Activated CD4-positive, CD25-positive, alpha-beta regulatory T cell treated with anti-CD3 and anti-CD28 coated beads, Interleukin-2, amount 50 U/mL, for 24 hours (primary cell): ENCODE results near the gene ERG.

Experiments
- ATAC-seq, 2 donors: fragments of 150-1000 bp; cut with Tn5 transposase; one replicate each; pipeline ENCODE4 v1.10.0; 2021; ENCODE audit warnings: mild to moderate bottlenecking in 1 of 2, moderate library complexity in 1 of 2

Gene ERG

DNA sequence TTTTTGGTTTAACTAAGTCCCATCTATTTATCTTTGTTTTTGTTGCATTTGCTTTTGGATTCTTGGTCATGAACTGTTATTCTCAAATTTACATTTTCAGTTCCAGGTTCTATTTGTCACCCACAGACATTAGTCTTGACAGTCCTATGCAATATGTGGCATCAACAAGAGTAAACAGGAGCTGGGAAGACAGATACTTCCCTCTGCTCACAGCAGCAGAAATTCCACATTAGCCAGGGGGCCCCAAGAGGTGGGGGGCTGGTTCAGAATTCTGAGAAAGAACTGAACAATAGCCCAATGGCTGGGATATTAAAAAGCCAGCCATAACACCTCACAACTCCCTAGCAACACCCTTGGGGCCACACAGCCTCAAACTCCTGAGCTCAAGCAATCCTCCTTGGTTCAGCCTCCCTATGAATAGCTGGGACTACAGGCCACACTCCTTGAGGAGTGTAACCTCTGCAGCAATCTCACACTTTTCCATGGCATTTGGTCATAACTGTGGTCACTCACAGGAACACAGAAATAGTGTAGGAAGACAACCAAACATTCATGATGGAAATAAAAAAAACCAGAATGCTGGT, 67.8 kb downstream of the ERG start:
- no peak for ATAC-seq

DNA sequence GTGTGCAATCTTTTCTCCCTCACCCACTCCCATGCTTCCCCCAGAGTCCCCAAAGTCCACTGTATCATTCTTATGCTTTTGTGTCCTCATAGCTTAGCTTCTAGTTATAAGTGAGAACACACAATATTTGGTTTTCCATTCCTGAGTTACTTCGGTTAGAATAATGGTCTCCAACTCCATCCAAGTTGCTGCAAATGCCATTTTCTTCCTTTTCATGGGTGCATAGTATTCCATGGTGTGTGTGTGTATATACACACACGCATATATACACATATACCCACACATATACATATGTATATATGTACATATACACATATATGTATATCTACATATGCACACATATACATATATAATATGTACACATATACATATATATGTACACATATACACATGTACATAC, 69.3 kb downstream of the ERG start:
- no peak for ATAC-seq

DNA sequence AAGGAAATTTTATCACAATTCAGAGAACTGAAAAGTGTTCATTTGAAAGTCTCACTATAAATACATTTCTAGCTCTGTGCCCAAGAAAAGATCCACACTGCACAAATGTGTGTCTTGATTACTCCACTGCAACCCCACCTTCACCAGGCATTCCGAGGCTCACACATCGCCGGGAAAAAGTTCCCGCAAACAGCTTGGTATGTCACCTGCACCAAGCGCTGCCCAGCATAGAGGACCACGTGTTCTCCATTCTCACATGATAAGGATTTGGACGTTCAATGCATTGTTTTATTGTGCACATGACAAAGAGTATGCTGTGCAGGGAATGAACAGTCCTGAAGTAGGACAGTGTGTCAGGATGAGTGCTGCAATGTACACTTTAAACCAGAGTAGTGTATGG, 70.1 kb downstream of the ERG start:
- ATAC-seq = no peak

DNA sequence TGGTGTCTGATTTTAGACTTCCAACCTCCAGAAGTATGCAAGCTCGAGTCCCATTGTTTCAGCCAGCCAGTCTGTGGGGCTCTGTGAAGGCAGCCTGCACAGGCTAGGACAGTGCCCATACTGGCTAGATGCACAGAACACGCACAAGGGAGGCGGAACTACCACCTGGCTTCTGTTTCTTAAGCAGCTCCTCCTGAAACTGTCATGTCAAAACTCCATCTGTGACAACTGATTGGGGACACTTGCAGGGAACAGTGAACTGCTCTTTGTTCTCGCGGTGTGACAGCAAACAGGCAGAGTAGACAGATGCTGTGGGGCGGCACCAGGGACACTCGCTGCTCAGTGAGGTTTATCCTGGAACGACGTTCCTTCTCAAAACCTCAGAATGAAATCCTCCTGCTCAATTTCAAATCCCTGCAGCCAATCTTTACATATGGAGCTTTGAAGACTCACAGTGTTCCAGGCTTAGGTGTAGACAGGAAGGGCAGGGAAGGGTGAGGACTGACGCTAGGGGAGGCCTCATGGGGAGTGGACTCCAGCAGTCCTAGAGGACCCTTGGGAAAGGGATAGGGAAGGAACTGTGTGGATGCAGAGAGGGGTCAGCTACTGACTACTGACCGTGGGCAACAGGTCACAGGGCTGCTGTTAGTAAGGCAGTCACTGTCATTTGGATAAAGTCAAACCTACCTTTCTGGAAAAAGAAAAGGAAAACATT, 73.8 kb downstream of the ERG start:
- no peak for ATAC-seq

DNA sequence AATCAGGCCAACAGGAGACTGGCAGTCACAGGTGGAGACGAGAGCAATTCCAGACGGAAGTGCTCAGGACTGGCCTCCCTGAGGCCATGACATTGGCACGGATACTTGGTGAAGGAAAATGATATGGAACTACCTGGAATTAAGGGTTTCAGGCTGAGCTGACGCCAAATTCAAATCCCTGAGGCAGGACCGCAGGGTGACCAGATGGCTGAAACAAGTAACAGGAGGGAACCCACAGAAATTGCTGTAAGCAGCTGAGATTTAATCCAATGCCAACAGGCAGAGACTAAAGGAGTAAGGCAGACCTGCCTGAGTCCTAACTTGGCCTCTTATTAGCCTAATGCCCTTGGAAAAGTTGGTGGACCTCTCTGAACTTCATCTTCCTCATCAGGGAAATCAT, 76.2 kb downstream of the ERG start:
- ATAC-seq = no peak

DNA sequence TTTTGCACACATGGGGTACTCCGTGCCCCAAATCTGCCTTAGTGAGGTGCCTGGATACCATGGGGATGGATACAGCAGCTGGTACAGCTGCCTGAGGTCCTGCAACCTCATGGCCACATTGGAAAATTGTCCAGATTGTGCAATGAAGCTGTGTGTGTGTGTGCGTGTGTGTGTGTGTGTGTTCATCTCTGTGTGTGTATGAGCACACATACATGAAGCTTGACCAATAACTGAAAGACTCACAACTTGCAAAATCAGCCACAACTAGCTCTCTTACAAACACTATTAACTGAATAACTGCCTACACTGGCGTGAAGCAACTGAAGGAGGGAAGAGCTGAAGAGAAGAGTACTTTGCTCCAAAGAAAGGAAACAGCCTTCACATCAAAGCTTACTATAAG, 78.1 kb downstream of the ERG start:
- no peak for ATAC-seq

DNA sequence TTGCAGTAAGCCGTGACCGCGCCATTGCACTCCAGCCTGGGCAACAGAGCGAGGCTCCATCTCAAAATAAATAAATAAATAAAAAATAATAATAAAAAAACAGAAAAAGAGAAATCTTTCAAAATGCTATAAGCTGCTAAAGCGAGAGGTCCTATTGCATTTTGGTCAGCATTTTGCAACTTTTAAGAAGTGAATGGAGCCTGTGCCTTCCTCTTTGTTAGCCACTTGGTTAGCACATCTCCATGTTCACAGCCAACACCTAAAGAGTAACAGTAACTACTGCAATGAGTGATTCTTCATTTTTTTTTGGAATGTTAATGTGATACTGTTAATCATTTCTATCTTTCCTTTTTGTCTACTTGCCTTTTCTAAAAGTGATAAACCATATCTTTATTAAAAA, 80.6 kb downstream of the ERG start:
- ATAC-seq = no peak

DNA sequence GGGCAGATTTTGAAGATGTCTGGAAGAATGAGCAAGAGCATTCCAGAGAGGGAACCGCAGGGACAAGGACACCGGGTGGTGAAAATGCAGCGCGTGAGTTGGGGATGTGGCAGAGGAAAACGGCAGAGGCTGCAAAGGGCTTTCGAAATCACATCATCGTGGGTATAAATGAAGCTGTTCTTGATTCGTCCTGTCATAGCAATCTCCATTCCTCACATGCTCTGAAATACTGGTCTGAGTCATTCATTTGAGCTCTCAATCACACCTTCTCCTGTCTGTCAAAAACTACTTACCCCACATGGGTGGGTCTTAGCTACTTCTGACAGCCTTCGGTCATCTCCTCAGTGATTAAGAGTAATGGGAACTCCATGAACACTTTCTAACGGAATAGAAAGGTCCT, 81.5 kb downstream of the ERG start:
- no peak for ATAC-seq

DNA sequence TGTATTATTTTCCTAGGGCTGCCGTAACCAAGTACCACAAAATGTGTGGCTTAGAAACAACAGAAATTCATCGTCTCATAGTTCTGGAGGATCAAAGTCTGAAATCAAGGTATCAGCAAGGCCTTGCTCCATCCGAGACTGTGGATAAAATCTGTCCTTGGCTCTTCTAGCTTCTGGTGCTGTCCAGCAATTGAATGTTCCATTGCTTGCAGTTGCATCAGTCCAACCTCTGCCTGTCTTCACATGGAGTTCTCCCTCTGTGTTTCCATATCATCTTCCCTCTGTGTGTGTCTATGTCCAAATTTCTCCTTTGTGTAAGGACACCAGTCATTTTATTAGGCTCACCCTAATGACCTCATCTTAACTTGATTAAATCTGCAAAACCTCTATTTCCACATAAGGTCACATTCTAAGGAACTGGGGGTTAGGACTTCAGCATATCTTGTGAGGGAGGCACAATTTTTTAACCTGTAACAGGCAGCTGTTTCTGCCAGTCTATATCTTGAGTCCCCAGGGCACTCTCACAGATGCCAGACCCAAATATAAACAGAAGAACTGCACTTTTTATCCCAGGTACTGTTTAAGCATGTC, 84.2 kb downstream of the ERG start:
- ATAC-seq = no peak

DNA sequence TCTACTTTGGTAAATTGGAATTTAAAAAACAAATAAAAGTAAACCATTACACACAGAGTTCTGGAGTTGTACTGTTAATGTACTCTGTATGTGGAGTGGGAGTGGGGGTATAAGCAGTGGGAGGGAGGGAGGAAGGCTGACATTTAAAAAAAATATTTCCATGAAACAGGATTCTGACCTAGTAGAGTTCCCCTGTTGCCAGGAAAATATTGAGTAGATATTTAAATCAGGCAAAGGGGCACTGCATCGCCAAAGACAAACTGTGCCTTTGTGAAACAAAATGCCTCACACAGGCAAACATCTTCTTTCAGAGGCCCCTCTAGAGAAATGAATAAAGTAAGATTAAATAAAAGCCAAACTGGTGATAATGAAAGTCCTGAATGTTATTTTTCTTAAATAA, 87.8 kb downstream of the ERG start:
- no peak for ATAC-seq

DNA sequence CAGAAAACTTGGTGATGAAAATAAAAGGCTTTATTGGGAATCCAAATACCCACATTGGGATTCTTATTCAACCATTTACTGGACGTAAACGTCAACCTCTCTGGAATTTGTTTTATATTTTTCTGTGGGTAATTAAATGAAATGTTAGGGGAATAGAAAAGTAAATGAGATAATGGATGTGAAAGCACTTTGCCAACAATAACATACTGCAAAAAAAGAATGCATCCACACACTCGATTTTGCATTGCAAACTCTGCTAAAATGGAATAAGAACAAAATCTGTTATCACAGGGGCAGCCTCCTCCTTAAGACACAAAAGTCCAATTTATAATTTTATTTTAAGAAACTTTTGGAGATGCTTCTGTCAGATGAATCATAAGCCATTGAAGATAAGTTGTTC, 88.4 kb downstream of the ERG start:
- no peak for ATAC-seq

DNA sequence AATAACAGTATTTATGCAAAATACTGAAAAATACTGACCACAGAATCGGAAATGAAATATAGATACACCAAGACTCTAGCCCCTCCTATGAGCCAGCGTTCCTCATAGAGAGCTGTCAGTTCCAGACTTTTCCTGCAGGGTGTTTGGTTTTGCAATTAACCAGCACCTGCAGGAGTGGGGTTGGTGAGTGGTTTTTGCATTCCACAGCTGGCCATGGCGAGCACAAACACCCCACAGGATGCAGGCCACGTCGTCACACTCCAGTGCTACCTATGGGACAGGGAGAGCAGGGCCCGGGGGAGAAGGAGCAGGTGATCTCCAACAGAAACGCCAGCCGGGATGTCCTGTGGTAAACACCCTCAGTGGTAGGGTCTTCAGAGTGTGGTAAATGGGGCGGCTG, 94.1 kb downstream of the ERG start:
- no peak for ATAC-seq

DNA sequence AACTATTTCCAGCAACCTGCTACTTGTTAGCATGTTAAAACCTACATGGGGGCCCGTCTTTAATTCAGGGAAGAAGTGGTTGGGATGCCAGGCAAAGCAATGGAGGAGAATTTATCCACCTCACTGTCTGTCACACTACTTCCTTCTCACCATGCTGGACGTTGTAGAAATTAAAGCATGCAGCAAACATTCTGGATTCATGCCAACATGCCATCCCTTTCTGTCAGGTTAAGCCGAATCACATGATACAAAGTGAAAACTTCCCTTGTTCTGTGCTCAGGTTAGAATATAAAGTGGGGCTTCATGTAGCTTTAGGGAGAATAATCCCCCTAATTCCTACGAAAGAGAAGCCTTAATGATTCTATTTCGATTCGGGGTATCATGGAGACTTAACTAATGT, 95.5 kb downstream of the ERG start:
- ATAC-seq = no peak

DNA sequence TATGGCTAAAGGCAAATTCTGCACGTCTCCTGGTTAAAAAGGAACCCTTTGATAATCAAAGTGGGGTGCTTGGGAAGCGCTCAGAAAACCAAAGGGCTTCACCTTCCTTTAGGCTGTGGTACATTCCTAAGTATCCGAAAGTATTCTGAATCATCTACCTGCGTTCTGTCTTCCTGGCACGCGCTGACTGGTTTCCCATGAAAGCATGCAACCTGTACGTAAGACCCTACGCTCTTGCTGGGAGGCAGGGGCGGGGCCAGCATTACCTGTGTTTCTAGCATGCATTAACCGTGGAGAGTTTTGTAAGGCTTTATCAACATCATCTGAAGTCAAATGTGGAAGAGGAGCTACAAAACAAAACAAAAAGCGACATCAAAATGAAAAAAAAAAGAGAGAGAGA, 96.0 kb downstream of the ERG start:
- no peak for ATAC-seq

DNA sequence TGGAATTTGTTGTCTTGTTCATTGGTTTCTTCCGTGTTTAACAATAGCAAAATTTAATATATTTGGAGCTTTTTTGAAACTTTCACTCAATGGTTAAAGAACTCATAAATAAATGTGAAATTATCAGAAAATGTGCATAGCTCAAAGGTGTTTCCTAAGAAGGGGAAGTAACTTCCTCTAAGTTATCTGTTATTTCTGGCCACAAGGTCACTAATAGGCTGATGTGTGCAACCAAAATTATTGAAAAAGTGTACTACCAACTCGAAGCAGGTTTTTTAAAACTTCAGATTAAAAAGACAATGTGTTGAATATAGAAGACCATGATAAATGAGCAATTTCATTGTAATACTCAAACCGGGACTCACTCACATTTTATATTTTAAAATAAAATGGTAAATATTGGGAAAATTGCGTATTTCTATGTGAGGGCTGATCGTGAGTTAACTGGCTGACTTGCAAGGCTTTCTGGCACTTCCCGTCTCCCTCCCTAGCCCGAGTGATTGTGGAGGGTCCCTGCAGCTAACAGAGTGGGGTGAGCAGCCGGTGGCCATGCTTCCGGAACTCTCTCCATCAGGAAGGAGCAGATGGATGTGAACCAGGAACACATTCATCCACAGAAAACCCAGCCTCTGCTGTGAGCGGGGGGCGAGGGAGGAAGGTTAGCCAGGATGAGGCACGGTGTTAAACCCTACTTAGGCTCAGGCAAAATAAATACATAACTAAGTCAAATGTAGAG, 96.9 kb downstream of the ERG start:
- ATAC-seq = no peak

DNA sequence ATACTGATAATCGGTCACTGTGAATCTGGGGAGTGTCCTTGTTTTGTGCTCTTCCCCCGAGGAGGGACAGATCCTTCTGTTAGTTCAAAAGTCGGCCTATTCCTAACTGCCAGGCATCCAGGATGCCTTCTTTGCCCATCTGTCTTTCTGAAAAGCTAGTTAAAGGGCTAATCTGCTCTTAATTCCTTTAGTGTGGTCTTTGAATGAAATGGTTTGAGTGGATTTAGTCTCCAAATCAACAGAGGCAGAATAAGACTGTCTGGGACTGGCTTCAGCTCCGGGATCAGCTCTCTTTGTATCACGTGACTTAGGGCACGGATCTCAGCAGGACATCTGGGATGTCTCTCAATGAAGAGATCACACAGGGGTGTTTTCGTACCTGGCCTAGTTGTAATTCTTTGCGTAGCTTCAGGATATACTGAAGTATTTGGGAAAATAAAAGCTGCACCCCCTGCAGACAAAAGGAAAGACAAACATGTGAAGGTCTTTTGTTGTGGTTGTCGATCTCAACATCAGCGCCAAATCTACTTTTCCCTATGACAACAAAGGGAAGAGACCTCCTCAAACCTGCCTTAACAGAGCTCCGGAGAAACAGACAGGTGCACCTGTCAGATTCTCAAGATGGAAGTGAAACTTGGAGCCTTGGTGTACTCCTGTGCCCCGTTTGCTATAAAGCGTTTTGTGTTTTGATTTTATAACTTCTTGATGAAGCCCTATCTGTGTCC, 97.9 kb downstream of the ERG start:
- ATAC-seq = no peak

DNA sequence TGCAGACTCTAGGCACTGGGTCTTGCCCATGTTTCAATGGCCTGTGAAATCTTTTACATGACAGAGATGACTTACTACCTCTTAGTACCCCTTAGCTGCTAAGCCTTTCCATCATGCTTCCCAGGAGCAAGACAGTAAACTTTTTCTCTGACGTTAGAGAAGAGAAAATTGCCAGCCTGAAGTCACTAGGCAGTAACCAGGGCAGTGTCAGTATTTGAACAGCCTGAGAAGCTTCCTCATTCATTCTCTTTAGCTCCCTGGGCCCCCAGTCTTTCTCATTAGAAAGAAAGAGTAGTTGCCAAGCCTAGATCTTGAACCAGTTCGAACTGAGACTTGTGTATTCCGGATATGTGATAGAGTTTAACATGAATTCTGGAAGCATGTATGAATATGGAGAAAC, 99.2 kb downstream of the ERG start:
- ATAC-seq = no peak

DNA sequence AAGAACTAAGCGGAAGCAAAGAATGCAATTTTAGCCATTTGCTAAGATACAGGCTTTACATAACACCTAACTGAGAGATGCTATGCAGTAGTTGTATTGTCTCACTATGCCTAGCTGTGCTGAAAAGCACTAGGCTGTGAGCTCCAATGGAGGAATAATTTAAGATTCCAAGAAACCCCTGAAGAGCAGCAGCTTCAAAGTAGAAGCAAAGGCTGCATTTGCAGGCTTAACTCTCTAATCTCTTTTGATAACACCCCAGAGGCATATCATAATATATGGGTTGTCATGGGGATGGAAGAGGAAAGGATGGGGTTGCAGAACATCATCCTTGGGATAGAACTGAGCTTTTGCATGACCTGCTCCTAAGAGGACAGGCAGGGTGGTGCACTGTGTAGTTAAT, 102.0 kb downstream of the ERG start:
- no peak for ATAC-seq

DNA sequence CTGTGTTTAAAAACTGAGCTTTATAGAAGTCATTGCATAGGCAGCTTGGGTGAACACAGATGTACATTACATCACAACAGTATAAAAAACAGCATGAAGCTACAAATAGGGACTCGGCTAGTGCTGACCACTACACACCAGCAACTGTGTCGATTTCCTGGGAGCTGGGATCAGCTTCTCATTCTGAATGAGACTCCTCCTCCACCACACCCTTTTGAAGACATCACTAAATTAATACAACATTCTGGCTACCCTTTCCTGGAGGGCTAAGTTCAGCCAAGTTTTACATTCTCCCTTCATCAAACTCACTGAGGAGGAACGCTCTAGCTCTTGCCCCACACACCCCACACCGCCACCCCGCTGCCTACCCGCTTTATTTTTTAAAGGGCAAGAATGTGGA, 102.7 kb downstream of the ERG start:
- no peak for ATAC-seq

DNA sequence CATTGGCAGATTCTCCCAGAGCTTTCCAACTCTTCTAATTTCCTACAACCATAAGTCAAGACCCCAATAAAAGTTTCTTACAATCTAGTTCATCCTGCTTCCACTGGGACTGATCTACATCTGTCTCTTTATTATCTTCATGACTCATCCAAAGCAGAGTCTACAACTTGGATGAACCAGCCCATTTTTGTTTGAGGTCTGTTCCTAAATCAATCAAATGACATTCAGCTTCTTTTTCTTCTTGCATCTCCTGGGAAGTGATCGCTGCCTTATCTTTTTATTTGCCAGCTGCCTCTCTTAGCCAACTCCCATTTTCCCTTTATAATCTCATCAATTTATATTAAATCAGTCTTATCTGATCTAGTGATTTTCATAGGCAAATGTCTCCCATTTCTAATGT, 105.6 kb downstream of the ERG start:
- ATAC-seq = no peak

DNA sequence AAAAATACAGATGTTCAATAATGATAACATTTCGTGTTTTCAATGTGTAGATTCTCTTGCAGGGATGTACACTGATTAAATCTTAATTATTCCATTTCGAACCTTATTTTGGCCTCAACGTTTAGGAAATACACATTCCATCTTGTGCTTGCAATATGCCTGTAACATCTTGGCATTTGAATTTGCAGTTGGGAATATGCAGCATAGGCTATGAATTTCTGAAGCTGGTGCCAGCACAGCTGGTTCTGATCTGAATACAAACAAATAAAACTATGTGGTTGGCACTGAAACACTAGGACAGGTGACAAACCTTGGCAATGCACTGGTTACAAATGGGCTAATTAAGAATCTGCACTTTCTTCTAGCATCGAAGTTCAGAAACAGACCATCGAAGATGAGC, 108.4 kb downstream of the ERG start:
- ATAC-seq = no peak

DNA sequence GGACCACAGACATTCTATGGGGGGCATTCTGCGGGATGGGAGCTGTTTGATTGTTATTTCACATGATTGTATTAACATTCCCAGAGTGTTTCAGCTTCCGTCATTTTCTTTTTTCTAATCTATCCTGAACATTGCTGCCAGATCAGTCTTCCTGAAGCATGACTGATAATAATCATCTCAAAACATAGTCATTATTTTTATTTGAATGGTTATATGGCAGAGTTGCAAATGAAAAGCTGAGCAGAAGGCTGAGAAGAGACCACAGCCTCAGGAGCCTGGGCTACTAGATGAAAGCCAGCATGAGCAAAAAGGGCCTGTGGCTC, 109.0 kb downstream of the ERG start:
- no peak for ATAC-seq

DNA sequence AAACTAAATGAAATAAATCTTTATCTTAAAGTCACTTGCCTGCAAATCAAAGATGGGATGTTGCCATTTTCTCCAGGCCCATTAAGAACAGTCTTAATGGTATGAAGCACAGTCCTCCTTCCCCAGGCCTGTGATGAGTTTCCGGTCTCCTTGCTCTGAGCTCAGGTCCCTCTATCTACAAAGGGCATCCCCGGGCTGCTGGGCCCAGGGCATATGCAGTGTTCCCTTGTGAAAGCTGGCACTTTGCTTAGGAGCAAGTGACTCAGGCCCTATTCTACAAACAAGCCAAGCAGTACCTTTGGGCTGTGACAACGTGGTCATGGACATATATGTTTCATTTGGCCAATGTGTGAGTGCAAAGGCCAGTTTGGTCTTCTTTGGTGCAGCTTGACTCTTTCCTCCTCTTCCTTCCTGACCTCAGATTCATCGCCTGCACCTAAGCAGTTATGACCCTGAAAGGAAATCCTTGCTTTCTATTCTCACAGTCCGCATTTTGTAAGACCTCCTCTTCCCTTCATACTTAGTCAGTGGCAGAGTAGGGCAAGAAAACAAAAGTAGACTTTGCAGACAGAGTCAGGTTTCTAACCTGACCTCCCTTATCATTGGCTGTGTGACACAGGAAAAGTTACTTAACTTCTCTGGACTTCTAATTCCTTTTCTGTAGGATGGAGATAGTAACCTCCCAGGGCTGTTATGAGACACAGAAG, 109.5 kb downstream of the ERG start:
- no peak for ATAC-seq
